ENCODE measurements around the gene SLC6A6. TPM values are rescaled to one million over a fixed set of nuclear protein-coding genes. Genes with fewer than 3 reads are reported as not detected.
A peak's percentile ranks its signal among the peaks of the same experiment; 100 is the strongest.

Gene SLC6A6
- polyA plus RNA-seq, 10 donors = 2.6 to 6.5 (median 3.7) TPM

DNA sequence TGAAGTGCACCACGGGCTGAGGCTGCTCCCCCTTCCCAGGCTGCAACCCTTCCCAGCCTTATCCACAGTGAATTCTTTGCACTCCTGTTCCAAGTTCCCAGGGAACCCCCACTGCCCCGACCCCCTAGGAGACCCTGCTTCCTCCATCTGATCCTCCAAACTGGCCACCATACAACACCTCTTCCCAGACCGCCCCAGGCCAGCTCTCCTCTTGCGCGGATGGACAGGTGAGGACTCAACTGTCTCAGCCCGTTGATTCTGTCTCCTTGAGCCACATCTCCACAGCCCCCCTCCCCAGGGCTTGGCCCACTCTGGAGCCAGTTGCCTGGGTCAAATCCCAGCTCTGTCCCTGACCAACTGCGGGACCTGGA is 116.0 kb downstream of the SLC6A6 start:
- no peak for DNase-seq

DNA sequence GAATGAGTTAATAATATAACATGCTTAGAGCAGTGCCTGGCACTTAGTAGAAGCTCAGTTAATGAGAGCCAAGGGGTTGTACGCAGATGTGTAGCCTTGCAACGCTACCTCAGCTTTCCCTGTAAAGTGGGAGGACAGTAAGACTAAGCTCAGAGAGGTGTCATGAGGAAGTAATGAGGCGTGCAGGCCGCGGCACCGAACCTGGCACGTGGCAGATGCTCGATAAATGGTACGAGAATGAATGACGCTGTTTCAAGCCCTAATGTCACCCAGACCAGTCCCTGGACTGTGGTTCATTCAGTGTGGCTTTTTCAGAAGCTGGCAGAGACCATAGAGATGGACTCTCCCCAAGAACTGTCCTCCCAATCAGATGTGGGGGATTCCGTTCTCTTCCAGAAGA is 116.5 kb downstream of the SLC6A6 start:
- DNase-seq = no peak

DNA sequence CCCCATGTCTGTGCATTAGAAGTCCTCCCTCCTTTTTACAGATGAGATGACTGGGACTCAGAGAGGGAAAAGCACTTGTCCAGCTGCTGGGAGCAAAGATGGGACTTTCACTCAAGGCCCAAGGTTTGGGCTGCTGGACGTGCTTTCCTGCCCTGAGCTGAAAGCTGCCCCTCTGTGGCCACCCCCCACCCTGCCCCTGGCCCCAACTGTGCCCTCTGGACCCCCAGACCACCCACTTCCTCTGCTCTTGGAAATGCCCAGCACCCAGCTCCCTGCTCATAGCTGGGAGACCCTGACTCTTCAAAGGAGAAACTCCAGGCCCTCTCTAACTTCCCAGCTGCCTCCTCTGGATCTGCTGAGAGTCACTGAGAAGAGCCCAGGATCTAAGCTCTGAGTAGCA is 117.0 kb downstream of the SLC6A6 start:
- DNase-seq = no peak

DNA sequence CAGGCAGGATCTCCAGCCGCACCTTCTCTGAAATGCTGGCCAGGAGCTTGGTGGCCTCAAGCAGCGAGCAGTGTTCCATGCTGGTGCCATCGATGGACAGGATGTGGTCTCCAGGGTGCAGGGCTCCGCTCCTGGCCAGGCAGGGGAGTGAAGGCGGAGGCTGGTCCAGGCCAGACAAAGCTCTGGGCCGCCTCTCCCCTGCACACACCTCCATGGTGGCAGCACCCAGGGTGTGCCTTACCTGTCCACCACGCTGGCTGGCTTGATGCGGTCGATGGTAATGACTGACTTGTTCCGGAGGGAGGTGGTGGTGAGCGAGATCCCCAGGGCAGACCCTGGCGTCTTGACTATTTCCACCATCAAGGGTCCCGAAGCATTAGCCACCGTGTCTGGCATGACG is 117.7 kb downstream of the SLC6A6 start:
- DNase-seq = no peak

DNA sequence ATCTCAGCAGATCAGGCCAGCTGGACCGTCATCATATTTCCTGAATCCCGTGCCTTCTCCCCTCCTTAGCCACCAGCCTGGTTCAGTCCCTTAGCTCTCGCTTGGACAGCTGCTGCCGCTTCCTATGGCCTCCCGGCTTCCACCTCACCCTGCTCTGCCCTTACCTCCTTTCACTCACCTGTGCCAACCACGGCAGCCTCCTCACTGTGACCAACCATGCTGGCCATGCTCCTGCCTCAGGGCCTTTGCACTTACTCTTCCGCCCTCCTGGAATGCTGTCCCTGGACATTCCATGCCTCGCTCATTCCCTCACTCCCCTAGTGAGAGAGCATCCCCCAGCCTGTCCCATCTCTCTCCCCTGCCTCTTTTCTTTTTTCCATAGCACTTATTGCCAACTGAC is 118.6 kb downstream of the SLC6A6 start:
- no peak for DNase-seq

DNA sequence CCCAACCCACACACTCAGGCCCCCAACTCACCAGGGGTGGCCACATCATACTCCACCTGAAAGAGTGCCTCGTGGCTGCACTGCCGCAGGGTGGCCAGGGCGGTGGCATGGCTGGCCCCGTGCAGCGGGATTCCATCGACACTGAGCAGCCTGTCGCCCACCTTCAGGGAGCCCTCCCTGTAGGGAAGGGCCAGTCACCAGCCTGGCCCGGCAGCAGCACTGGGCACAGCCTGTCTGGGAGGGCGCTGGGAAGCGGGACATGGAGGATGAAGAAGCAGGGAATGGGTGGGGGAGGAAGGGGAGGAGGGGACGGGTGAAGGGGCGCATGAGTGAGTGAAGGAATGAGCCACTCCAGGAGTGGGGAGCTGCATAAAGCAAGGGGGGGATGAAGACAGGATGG is 119.2 kb downstream of the SLC6A6 start:
- no peak for DNase-seq

DNA sequence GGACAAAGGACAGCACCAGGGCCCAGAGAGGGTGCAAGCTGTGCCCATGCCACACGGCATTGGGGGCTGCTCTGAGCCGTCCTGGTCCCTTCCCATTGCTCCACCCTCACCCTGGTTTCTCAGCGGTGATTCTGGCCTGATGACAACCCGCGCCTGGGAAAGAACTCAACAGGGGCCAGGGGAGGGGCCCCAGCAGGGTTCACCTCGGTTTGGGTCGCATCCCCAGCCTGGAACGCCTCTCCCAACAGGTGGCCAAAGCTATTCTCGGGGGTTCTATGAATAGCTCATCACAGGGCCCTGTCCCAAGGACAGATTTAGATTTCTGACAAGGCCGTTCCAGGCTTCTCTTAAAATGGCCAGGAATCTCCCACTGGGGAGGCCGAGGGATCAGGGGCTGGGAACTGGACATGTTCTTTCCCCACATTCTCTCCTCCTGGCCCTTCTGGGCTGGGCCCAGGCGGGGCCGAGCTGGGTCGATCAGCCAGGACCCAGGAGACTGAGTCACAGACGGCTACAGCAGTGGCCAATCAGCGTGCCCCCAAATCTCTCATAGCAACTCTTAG is 119.8 kb downstream of the SLC6A6 start:
- DNase-seq = peak; percentile 63 to 76 (median 69)

DNA sequence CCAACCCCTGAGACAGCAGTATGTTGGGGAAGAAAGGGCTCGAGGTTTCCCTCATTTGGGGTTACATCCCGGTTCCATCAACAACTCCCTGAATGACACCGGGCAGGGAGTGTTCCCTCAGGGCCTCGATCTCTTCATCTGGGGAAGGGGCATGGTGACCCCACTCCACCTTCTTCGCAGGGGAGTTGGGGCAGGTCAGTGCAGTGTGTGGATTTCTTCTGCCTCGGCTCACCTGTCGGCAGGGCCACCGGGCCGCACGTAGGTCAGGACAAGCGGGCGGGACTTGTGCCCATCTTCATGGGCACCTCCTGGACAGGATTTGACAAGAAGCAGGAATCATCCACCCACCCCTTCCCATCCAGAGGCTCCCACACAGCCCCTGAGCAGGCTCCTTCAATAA is 120.4 kb downstream of the SLC6A6 start:
- DNase-seq = no peak

DNA sequence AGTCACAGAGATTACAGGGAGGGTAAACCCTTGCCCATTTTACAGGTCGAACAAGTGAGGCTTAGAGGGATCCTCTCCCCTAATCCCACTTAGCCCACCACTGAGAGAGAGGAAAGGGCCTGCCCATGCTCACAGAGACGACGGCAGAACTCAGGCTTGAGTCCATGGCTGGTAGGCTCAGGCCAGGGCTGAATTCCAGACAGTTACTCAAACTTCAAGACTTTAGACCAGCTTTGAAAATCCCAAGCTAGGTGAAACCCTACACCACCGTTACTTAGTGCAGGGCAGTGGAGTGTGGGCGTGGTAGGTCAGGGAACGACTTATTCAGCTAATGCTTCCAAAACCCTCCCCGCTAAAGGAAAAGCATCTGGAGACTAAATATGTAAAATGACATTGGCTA is 121.4 kb downstream of the SLC6A6 start:
- DNase-seq = no peak

DNA sequence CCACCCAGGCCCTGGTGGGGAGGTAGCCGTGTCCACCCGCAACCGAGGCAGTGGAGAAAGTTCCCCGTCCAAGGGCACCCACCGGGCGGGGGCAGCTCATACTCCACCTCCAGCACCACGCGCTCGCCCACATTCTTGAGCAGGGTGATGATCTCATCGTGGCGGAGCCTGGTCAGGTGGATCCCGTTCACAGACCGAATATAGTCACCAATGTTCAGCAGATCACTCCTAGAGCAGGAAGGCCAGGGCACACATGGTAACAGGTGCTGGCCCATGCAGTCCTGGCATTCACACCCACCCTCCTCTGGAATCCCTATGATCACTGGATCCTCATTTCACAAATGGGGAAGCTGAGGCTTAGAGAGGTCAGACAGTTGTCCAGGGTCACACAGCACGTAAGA is 121.9 kb downstream of the SLC6A6 start:
- peak in 1 of 3 donors; percentile 62 for DNase-seq

DNA sequence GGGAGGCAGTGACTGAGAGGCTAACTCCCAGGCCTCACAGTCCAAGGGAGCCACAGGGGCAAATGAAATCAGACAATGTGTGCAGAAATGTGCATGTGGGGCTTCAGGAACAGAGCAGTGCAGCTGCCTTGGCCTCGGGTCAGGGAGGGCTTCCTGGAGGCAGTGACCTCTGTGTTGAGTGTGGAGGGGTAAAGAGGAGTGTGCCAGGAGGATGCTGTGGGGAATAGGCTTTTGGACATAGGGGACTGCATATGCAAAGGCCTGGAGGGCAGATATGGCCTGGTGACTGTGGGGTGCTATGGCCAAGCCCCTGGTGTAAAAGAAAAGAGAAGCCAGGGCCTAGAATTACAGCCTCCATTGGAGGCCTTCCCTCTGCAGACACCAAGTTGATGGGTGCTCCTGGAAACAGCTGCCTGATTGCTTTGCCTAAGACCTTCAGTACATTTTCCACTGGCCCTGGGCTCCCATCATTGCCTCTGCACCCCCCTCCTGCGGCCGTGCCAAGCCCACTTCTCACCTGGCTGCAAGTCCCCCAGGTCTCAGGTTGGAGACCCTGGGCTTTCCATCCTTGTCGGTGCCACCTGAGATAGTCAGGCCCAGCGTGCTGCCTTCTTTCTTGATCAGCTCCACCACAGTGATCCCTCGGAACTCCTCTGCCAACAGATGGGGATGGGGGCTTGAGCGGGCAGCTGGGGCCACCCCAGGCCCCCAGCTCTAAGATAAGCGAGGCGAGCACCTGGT is 122.7 kb downstream of the SLC6A6 start:
- no peak for DNase-seq

DNA sequence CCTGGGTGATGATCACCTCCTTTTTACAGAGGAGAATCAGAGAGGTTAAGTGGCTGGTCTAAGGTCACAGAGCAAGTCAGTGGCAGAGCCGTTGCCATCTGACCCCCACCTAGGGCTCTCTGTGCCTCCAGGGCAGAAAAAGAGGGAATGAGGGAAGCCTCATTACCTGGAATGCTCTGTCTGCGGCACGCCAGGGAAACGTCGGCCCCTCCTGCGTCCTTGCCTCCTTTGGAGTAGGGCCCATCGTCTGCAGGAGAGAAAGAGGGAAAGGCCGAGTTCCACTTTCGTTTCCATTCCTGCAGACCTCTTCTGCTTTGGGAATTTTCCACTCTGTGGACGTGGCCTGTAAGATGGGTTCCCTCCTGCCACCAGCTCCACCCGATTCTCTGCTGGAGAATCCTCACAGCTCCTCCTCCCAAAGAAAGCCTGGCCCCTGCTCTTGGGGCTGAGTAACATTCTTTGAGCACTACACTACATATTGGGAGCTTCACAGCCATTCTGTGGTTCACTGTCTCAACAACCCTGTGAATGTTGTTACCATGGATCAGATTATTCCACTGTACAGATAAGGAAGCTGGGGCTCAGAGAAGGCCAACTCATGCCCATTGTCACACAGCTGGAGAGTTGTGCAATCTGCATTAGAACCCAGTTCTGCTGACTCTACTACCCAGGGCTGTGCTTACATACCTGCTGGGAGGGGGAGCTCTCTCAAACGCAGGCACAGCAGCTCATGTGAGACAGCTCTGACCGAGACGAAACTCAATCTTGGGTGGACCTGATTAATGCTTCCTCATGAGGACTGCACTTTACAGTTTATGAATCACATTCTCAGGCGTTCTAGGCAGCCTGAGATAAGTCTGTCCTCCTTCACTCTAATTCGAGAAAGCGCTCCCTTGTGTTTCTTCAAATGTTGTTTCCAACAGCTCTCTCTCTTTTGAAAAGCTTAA is 123.6 kb downstream of the SLC6A6 start:
- DNase-seq = peak in 1 of 3 donors; percentile 73

DNA sequence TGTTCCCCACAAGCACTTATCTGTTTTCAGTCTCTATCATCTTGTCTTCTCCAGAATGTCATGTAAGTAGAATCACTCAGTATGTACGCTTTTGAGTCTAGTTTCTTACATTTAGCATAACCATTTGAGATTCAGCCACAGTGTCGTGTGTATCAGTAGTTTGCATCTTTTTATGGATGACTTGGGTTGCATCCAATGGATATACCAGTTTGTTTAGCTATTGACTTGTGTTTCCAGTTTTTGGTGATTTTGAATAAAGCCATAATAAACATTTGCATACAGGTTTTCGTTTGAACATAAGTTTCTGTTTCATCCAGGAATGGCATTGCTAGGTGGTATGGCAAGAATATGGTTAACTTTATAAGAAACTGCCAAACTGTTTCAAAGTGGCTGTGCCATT is 125.7 kb downstream of the SLC6A6 start:
- no peak for DNase-seq

DNA sequence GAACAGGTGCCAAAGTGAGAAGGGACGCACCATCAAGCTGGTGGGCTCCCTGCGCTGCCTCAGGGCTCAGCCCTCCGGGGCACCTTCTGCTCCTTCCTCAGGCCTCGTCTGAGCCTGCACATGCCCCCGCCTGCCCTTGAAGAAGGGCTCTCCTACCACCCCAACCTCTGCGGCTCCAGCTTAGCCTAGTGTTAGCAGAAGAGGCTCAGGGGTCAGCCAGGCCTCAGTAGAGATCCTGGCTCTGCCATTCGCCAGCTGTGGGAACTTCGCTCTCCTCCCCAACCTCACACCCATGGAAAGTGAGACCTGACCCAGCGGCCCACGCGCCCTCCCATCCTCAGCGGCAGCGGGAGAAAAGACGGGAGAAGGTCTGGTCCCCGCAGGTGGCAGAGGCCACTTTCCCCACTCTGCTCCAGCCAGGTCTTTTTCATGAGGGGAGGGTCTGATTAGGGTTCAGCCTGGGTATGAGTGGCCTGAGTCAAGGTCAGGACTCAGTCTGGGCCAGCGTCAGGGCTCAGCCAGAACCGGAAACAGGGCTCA is 129.5 kb downstream of the SLC6A6 start:
- DNase-seq = no peak

DNA sequence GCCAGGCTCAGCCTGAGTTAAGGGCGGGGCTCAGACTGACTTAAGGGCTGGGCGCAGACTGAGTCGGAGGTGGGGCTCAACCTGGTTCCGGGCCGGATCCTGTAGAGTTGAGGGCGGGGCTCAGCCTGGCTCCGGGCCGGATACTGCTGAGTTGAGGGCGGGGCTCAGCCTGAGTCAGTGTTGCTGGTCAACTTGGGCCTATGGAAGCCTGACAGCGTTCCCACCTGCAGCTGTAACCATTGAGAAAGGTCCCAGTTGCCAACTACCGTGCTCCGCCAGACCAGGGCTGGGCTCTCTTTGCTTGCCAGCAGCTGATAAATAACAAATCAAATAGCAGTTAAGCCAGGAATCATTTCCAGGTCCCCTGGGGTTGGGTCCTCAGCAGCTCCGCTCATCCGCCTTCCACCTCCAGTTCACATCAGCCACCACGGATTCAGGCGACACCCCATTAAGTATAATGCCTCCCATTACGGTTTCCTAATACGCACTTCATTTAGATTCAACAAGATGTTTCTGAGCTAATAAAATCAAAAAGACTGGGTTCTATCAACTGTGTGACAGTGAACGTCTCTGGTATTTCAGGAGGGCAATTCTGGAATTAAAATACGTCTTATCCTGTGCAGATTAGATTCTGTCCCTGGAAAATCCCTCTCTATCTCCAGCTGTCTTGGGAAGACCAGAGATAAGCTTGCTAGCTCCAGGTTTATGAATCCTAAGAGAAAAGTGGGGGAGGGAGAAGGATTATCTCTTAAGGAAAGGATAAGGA is 130.5 kb downstream of the SLC6A6 start:
- no peak for DNase-seq

DNA sequence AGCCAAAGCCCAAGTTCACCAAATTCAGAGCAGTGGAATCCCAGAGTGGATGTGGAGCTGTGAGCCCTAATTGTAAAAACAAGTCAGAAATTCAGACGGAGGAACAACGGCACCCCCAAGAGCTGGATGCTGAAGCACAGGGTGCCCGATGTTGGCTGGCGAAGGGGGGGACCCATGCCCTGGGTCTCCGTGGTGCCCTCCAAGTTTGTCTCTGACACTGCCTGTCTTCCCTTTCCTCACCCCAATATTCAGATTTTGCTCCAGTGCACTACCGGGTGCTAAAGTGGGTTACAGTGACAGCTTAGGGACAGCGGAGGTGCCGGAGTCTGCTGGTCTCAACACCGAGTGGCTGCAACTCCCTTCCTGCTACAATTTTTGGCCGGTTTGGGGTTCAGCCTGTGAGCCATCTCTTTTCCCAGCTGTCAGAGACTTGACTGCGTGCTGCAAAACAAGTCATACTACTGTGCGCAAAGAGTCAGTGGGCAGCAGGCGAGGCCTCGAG is 131.1 kb downstream of the SLC6A6 start:
- DNase-seq = no peak

DNA sequence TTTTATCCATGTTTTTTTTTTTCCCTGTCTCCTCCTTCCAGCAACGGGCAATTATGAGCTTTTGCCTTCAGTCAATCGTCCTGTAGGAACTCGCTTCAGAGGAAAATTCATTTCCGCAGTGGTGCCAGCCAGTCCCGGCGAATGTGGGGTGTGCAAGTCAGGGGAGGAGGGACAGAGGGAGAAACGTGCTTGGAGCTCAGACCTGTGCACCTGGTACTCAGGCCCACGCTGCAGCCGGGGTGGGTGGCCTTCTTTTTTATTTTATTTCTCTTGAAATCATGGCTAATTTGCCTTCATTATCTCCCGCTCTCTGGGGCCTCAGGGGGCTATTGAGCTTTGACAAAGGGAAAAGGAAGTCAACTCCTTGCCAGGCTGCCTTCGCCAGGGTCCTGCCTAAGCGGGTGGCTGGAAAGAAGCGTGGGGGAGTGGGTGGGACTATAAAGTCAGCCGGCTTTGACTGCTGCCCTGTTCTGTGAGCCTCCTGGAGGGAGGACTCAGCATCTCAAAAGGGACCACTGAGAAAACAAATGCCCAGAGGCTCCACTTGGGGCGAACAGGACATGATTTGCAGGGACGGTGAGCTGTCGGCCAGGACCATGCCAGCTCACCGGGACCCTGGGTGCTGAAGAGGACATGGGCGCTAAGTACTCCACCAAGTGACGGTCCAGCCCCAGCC is 132.2 kb downstream of the SLC6A6 start:
- DNase-seq = no peak

DNA sequence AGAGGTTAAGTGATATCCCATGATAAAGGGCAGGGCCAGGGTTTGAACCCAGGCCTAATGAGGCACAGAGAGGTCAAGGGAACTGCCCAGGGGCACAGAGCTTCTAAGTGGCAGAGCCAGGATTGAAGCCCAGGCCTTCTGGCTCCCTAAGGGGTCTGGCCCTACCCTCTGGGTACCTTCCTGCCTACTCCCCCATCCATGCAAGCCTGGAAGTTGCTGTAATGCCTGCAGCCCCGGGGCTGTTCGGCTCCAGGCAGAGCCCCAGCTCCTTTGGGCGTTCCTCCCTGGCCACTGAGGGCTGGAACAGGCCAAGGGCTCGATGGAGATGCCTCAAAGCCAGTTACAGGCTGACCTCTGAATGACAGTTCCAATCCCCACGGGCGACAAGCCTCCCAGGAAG is 133.2 kb downstream of the SLC6A6 start:
- no peak for DNase-seq

DNA sequence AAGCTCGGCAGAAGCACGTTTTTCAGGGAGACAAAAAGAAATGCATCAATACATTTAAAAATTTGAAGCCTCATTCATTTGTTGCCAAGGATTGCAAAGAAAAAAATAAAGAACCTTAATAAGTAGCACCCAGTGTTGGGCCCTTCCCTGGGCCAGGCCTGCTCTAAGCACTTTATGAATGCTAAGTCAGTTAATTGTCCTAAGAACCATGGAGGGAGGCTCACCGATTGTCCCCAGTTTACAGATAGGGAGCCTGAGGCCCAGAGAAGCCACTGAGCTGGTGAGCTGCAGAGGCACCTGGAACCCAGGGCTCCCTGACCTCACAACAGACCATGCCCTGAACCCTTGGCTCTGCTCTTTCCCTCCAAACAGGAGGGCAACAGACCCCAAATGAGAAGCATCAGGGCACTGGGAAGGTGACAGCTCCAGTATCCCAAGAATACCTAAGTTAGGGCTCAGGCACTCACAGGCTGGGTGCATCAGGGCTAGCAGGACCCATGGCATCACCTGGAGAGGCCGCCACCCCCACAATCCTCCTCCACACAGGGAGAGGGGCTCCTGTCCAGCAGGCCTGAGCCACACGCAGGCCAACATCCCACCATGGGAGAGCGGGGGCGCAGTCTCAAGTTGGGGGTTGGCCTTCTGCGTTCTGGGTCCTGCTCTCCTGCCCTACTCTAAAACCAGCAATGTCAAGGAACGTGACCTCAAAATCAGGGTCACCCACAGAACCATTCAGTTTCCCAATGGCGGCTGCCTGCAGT is 133.8 kb downstream of the SLC6A6 start:
- DNase-seq = no peak

All from muscle of back (tissue), 11 donors.